ENCODE results near the gene KLK11. TPM values are rescaled to one million over a fixed set of nuclear protein-coding genes. Genes with fewer than 3 reads are reported as not detected.

Gene KLK11, protein sequence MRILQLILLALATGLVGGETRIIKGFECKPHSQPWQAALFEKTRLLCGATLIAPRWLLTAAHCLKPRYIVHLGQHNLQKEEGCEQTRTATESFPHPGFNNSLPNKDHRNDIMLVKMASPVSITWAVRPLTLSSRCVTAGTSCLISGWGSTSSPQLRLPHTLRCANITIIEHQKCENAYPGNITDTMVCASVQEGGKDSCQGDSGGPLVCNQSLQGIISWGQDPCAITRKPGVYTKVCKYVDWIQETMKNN
- total RNA-seq (not detected), polyA plus RNA-seq (0.15 TPM)

DNA sequence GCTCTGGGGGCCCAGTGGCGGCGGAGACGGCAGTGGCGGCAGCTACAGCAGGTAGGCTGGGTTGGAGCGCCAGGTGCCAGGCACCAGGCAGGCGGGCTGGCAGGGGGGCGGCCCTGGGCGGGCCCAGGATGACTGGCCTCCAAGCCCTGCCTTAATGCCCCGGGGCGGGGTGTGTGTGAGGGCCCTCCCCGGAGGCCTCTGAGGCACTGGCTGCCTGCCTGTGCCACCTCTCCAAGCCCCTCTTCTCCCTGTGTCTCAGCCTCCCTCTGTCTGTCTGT lies at the start of gene KLK11:
Gene KLK11 (minus strand): TSS at position 63 of the 278 bp plus-strand sequence. CDS start 985 bp downstream, outside the sequence.
- H3K4me3 ChIP-seq (ENCODE audit: low read depth, low read length), result no peak within 1 kb of the TSS
- DNase-seq (ENCODE audit: extremely low spot score), result no peak
- H3K27ac ChIP-seq (ENCODE audit: low read depth), result no peak within 1 kb of the TSS

DNA sequence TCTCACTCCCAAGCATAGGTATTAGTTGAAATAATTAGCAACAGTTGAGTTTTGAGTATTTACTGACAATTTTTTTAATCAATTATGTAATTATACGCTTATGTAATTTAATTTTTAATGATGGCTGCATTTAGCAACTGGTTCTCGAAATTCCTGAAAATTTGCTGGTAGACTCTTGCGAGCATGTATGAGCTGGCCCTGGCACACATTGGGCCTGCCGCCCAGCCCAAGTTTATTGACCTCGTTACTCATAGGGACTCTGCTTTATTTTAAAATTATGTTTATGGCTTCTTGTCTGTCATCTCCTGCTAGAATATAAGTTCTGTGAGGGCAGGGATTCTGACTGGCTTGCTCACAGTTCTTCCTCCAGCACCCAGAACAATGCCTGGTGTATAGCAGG lies 49.6 kb upstream of the KLK11 start:
- WGBS, result 78% methylated on average over 5 of the region's 5 CpGs
- no peak overlapping the region for H3K27ac ChIP-seq (ENCODE audit: low read depth)
- no peak for DNase-seq (ENCODE audit: extremely low spot score)
- H3K4me3 ChIP-seq (ENCODE audit: low read depth, low read length), result no peak overlapping the region
- no peaks in the 10 kb centered on the region for H3K4me1 ChIP-seq (ENCODE audit: insufficient read depth)
- no peaks in the 10 kb centered on the region for H3K36me3 ChIP-seq (ENCODE audit: insufficient read depth)

More for the DNA sequence above, at the start of gene KLK11:
- 82% methylated on average over 11 of the region's 11 CpGs for WGBS
- Histone ChIP-seq H3K4me1 (ENCODE audit: insufficient read depth) (no peaks in the 10 kb centered on the region), H3K36me3 (ENCODE audit: insufficient read depth) (no peaks in the 10 kb centered on the region)

- H3K4me1 ChIP-seq (ENCODE audit: insufficient read depth), result no peaks in the 10 kb centered on the region
- DNase-seq (ENCODE audit: extremely low spot score), result no peak
- H3K27ac ChIP-seq (ENCODE audit: low read depth), result no peak overlapping the region
- 64% methylated on average over 4 of the region's 4 CpGs for WGBS
- no peak overlapping the region for H3K4me3 ChIP-seq (ENCODE audit: low read depth, low read length)
- no peaks in the 10 kb centered on the region for H3K36me3 ChIP-seq (ENCODE audit: insufficient read depth)
Measured at GRCh38 chr19:51071095-51071405, 44.6 kb upstream of the KLK11 start.

DNA sequence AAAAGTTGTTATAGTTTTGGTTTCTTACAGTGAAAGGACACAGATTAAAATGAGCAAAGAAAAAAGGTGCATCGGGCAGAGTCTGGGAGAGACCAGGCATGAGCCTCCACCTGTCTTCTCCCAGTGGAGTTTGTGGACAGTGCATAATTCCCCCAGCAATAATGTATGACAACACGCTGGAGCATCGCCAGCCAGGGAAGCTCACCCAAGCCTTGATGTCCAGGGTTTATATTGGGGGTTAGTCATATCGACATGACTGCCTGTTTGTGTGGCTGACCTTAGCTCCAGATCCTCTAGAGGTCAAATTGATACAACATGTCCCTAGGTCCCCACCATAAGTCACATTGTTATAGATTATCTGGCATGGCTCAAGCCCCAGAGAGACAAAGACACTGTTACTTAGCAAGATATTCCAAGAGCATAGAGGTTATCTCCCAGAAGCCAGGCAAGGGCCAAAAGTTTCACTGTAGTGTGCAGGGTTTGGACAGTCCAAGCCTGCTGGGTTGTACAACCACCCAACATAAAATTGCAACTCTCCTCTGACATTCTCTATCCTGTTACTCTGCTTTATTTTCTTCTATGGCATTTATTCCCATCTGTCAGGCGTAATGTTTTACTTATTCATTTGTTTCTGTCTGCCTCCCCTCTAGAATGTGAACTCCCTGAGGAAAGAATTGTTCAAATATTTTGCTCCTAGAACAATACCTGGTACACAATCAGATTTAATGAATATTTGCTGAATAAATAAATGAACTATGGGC lies 44.1 kb upstream of the KLK11 start:
- Histone ChIP-seq H3K27ac (ENCODE audit: low read depth) (no peak overlapping the region), H3K4me1 (ENCODE audit: insufficient read depth) (no peaks in the 10 kb centered on the region), H3K4me3 (ENCODE audit: low read depth, low read length) (no peak overlapping the region), H3K36me3 (ENCODE audit: insufficient read depth) (no peaks in the 10 kb centered on the region)
- no peak for DNase-seq (ENCODE audit: extremely low spot score)
- 79% methylated on average over 5 of the region's 5 CpGs for WGBS

DNA sequence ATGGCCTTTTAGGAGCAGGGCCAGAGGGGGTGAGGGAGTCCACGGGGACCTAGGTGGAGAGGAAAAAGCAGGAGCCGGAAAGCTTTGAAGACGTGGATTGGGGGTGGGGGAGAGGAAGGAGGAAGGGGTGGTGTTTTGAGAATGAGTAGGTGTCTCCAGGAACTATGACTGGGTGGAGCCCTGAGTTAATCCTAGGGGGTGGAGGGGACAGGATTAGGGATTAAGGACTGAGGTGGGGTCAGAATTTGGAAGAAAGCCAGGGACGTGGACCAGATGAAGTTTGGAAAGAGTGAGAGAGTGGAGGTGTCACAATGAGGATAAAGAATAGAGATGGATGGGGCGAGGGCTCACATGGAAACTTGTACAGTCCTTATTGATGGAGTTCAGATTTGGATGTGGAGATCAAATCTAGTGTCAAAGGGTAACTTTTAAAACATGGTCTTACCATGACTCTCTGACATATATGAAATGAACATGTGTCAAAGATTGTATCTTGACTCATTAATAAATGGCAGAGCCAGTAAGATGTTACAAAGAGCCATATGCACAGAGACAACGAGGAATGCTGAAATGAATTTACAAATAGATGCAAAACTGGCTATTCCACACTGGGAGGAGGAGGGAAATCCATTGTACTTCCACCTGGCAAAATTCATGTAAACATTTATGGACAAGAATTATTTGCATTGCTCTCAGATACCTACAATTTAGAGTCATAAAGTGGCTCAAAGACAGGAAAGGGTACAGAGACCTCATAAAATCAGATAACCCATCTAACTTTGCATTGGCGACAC lies 40.2 kb upstream of the KLK11 start:
- no peak for DNase-seq (ENCODE audit: extremely low spot score)
- no peak overlapping the region for H3K4me3 ChIP-seq (ENCODE audit: low read depth, low read length)
- no peak overlapping the region for H3K27ac ChIP-seq (ENCODE audit: low read depth)
- WGBS, result 67% methylated on average over 7 of the region's 7 CpGs
- no peaks in the 10 kb centered on the region for H3K36me3 ChIP-seq (ENCODE audit: insufficient read depth)
- H3K4me1 ChIP-seq (ENCODE audit: insufficient read depth), result no peaks in the 10 kb centered on the region

DNA sequence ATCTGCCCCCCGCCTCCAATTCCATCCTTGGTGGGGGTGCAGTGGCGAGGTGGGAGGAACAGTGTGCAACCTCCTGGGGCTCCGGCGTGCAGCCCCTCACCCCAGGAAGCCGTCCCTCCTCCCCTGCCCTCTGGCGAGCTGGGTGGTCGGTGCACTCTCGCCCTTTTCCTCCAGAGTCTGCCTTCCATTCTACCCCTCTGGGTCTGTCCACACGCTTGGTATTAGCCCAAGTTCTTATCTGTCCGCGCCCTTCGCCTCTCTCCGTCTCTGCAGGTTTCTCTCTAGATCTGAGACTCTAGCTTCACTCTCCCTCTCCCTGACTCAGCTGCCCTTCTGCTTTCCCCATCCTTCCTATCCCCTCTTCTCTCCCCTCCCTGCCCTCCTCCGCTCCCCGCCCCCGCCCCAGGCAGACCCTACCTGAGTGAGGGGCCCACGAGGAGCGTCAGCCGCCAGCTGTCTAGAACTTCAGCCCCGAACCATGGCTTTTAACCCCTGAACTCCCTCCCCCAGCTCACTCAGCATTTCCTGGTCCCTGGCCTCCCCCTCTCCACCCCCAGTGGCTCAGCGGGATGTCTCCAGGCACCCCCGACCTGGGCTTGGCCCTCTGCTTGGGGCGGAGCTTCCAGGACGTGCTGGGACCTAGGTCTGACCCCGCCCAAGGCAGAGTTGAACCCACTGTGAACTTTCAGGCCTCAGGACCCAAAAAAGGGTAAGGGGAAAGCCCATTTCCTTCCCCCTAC lies 39.0 kb upstream of the KLK11 start:
- no peak for DNase-seq (ENCODE audit: extremely low spot score)
- Histone ChIP-seq H3K27ac (ENCODE audit: low read depth) (no peak overlapping the region), H3K4me1 (ENCODE audit: insufficient read depth) (no peaks in the 10 kb centered on the region), H3K4me3 (ENCODE audit: low read depth, low read length) (no peak overlapping the region), H3K36me3 (ENCODE audit: insufficient read depth) (no peaks in the 10 kb centered on the region)
- 7% methylated on average over 25 of the region's 25 CpGs for WGBS

DNA sequence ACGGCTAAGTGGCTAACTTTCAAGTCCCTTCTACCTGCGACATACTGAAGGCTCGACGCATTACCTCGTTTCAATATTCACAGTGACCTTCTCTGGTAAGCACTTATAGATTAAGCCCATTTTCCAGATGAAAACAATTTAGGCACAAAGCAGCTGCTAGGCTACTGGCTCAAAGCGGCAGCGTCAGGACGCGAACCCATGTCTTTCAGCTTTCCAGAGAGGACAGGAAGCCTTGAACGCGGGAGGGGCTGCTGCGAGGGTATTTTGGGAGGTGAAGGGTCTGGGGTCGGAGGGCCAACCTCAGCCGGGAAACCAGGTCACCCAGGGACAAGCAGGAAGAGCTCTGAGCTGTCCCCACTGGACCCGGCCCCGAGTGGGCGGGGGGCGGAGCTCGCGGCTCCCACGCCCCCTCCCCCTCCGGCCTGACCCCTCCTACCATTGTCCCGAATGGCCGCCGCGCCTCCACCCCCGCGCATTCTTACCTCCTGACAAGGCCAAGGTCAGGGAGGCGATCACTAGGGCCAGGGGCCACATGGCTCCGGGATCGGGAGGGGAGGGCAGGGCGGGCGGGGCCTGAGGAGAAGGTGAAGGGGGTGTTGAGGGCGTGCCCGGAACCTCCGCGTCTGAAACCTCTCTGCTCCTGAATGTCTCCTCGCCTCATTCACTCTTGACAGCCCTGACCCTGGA lies 38.3 kb upstream of the KLK11 start, which contains the start of gene KLK13:
Gene KLK13 (minus strand): TSS at position 559 of the 687 bp plus-strand sequence. CDS start 25 bp downstream, at position 534.
- H3K27ac ChIP-seq (ENCODE audit: low read depth), result no peak within 1 kb of the TSS
- no peak for DNase-seq (ENCODE audit: extremely low spot score)
- 13% methylated on average over 38 of the region's 38 CpGs for WGBS
- no peaks in the 10 kb centered on the region for H3K4me1 ChIP-seq (ENCODE audit: insufficient read depth)
- no peak within 1 kb of the TSS for H3K4me3 ChIP-seq (ENCODE audit: low read depth, low read length)
- no peaks in the 10 kb centered on the region for H3K36me3 ChIP-seq (ENCODE audit: insufficient read depth)

- no peak for DNase-seq (ENCODE audit: extremely low spot score)
- no peak overlapping the region for H3K27ac ChIP-seq (ENCODE audit: low read depth)
- H3K4me1 ChIP-seq (ENCODE audit: insufficient read depth), result no peaks in the 10 kb centered on the region
- H3K36me3 ChIP-seq (ENCODE audit: insufficient read depth), result no peaks in the 10 kb centered on the region
- 91% methylated on average over 7 of the region's 7 CpGs for WGBS
- H3K4me3 ChIP-seq (ENCODE audit: low read depth, low read length), result no peak overlapping the region
Measured at GRCh38 chr19:51063664-51064063, 37.2 kb upstream of the KLK11 start.

DNA sequence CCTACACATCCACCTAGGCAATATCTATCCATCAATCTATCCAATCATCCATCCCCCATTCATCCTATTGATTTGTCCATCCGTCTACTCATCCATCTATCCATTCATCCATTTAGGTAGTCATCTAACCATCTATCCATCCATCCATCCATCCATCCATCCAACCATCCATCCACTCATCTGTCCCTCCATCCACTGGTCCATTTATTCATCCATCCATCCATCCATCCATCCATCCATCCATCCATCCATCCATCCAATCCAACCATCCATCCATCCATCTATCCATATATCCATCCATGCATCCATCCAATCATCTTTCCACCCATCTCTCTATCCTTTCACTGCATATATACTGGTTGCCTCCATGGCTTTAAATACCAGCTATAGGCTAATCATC lies 34.6 kb upstream of the KLK11 start:
- WGBS, result 0% methylated on average over 1 of the region's 1 CpG
- no peak overlapping the region for H3K4me3 ChIP-seq (ENCODE audit: low read depth, low read length)
- no peaks in the 10 kb centered on the region for H3K36me3 ChIP-seq (ENCODE audit: insufficient read depth)
- no peak overlapping the region for H3K27ac ChIP-seq (ENCODE audit: low read depth)
- no peaks in the 10 kb centered on the region for H3K4me1 ChIP-seq (ENCODE audit: insufficient read depth)
- DNase-seq (ENCODE audit: extremely low spot score), result no peak

DNA sequence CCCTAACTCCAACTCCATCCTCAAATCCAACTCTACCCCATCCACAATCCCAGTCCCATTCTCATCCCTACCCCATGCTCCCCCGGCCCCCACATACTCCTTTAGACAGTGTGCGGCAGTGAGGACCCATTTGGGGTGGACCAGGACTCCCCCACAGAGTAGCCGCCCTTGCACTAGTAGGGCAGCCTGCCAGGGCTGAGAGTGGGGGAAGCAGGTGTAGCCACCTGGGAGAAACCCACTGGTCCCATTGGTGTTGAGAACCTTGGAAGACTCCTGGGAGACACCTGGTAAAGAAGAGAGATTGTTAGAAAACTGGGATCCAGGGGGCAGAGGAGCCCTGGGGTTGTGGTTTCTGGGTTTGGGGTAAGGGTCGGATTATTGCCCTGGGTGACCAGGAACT lies 33.9 kb upstream of the KLK11 start:
- 63% methylated on average over 4 of the region's 4 CpGs for WGBS
- no peak overlapping the region for H3K4me3 ChIP-seq (ENCODE audit: low read depth, low read length)
- no peak for DNase-seq (ENCODE audit: extremely low spot score)

GRCh38 chr19:51059715-51060114 lies 33.3 kb upstream of the KLK11 start:
- Histone ChIP-seq H3K4me1 (ENCODE audit: insufficient read depth) (no peaks in the 10 kb centered on the region), H3K4me3 (ENCODE audit: low read depth, low read length) (no peak overlapping the region), H3K36me3 (ENCODE audit: insufficient read depth) (no peaks in the 10 kb centered on the region), H3K27ac (ENCODE audit: low read depth) (no peak overlapping the region)
- 77% methylated on average over 7 of the region's 7 CpGs for WGBS
- DNase-seq (ENCODE audit: extremely low spot score), result no peak

More for the DNA sequence above, 33.9 kb upstream of the KLK11 start:
- no peak overlapping the region for H3K27ac ChIP-seq (ENCODE audit: low read depth)
- H3K36me3 ChIP-seq (ENCODE audit: insufficient read depth), result no peaks in the 10 kb centered on the region
- no peaks in the 10 kb centered on the region for H3K4me1 ChIP-seq (ENCODE audit: insufficient read depth)

GRCh38 chr19:51055866-51056265 lies 29.4 kb upstream of the KLK11 start:
- Histone ChIP-seq H3K4me1 (ENCODE audit: insufficient read depth) (no peaks in the 10 kb centered on the region), H3K27ac (ENCODE audit: low read depth) (no peak overlapping the region), H3K36me3 (ENCODE audit: insufficient read depth) (no peaks in the 10 kb centered on the region), H3K4me3 (ENCODE audit: low read depth, low read length) (no peak overlapping the region)
- no peak for DNase-seq (ENCODE audit: extremely low spot score)

- no peaks in the 10 kb centered on the region for H3K36me3 ChIP-seq (ENCODE audit: insufficient read depth)
- H3K4me1 ChIP-seq (ENCODE audit: insufficient read depth), result no peaks in the 10 kb centered on the region
- H3K27ac ChIP-seq (ENCODE audit: low read depth), result no peak overlapping the region
- 4% methylated on average over 4 of the region's 4 CpGs for WGBS
- DNase-seq (ENCODE audit: extremely low spot score), result no peak
- H3K4me3 ChIP-seq (ENCODE audit: low read depth, low read length), result no peak overlapping the region
Measured at GRCh38 chr19:51047031-51047335, 20.6 kb upstream of the KLK11 start.

All from urinary bladder (tissue), 4 donors.